Activated CD8-positive, alpha-beta T cell treated with anti-CD3 and anti-CD28 coated beads, Interleukin-2, amount 10 ng/mL, durations not matched to agents 7 days and 5 days (primary cell): Measurements from ENCODE around the gene CLTRN. TPM values are rescaled to one million over a fixed set of nuclear protein-coding genes. Genes with fewer than 3 reads are reported as not detected.
A peak's percentile ranks its signal among the peaks of the same experiment; 100 is the strongest.
"Not testable (repeated sequence)": the region's sequence is repeated elsewhere in the genome, so short reads cannot be mapped to it uniquely, and the experiment has no call there.

Experiments
- ATAC-seq: fragments of 150-1000 bp; cut with Tn5 transposase; one replicate; pipeline ENCODE4 v1.10.0; 2021; ENCODE audit warnings: moderate library complexity
- CTCF ChIA-PET: fragments of 350-600 bp; sonication (Branson Sonifier 250); formaldehyde crosslinking; loops from one replicate; lab custom pipeline; 2021; ENCODE audit warnings: antibody characterized with exemption; lab: Charles Lee
- POLR2A ChIA-PET: fragments of 350-600 bp; sonication (Branson Sonifier 250); formaldehyde crosslinking; loops from one replicate; lab custom pipeline; 2021; ENCODE audit warnings: antibody characterized with exemption; lab: Charles Lee
- DNase-seq: peaks from one replicate; pipeline ENCODE4 v3.0.0-alpha.2; 2020
- H3K27ac Mint-ChIP-seq: one replicate; pipeline ENCODE4 v1.8.0; 2021; ENCODE audit warnings: mild to moderate bottlenecking, mixed read lengths
- H3K27me3 Mint-ChIP-seq: one replicate; pipeline ENCODE4 v1.8.0; 2021; ENCODE audit warnings: low read depth, mixed read lengths
- H3K36me3 Mint-ChIP-seq: one replicate; pipeline ENCODE4 v1.8.0; 2021; ENCODE audit warnings: low read depth, mixed read lengths
- H3K4me1 Mint-ChIP-seq: one replicate; pipeline ENCODE4 v1.8.0; 2021; ENCODE audit warnings: low read depth, mixed read lengths
- H3K4me3 Mint-ChIP-seq: one replicate; pipeline ENCODE4 v1.8.0; 2021; ENCODE audit warnings: mild to moderate bottlenecking, mixed read lengths
- H3K9me3 Mint-ChIP-seq: one replicate; pipeline ENCODE4 v1.8.0; 2022; ENCODE audit warnings: mixed read lengths; ENCODE audit not compliant: insufficient read depth
- total RNA-seq, 2 experiments: library from RNA; stranded (reverse); gene quantifications; one replicate each; pipeline ENCODE4 v1.2.3, GENCODE V29; 2021

Gene CLTRN
- total RNA-seq, 2 experiments from 2014 or later: not detected

DNA sequence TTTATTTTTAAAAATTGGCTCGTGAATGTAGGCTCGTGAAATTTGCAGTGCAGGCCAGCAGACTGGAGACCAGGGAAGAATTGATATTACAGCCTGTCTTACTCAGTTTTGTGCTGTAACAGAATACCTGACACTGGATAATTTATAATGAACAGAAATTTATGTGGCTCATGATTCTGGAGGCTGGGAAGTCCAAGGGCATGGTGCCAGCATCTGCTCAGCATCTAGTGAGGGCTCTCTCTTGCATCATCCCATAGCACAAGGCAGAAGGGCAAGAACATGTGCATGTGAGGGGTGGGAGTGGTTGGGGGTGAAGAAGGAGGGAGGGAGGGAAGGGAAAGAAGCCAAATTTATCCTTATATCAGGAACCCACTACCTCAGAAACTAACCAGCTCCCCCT is 13.7 kb upstream of the CLTRN start:
- H3K27me3 Mint-ChIP-seq: no peaks in the 10 kb centered on the region
- CTCF ChIA-PET: no interaction called here
- POLR2A ChIA-PET: no interaction called here
- peaks cover 25% of the 10 kb centered on the region for H3K4me1 Mint-ChIP-seq
- peaks cover 5% of the 10 kb centered on the region for H3K36me3 Mint-ChIP-seq
- no peak for ATAC-seq
- H3K9me3 Mint-ChIP-seq: no peaks in the 10 kb centered on the region
- no peak for DNase-seq
- H3K27ac Mint-ChIP-seq: no peak overlapping the region
- no peak overlapping the region for H3K4me3 Mint-ChIP-seq

DNA sequence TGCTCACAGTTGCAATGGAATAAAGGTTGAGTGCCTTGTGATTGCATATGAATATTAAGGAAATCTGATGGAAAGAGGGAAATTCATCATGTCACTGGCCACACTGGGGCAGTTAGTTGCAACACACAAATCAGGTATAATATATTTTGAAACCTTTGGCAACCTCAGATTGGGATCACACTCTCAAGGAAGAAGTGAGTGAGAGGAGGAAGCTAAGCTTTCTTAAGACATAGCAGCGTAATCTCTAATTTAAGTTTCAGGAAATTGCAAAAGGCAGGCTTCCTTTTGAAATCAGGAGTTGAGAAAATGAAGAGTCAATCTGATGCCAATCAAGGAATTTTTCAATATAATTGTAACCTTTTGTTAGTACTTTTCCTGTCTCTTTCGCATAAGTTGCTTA is 12.3 kb upstream of the CLTRN start:
- H3K9me3 Mint-ChIP-seq: no peaks in the 10 kb centered on the region
- POLR2A ChIA-PET: interaction anchor here (3.2 kb wide), 1 partner anchor 62 kb away, joined by 16 read pairs; the partner anchor contains the start of gene CA5B
- H3K4me1 Mint-ChIP-seq: peaks cover 25% of the 10 kb centered on the region

DNA sequence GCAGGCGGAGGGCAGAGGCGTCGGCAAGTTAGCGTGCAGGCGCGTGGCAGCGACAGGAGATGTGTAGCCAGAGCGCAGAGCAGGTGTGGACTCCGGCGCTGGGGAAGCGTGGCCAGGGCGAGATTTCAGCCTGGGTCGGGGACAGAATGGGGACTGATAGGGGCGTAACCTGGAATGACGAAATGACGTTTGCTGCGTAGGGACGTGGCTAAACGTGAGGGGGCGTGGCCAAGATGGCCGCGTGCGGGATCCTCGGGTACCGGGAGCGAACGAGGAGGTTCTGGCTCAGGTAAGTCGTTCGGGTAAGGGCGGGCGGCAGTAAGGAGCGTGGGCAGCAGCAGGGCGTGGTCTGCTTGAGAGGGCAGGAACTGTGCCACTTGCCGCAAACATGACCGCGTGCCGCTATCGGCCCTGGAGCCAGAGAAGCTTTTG is 10.9 kb upstream of the CLTRN start:
- Mint-ChIP-seq H3K4me1 (peaks cover 21% of the 10 kb centered on the region), H3K4me3 (no peak overlapping the region), H3K27me3 (peaks cover 3% of the 10 kb centered on the region), H3K27ac (no peak overlapping the region), H3K36me3 (peaks cover 5% of the 10 kb centered on the region), H3K9me3 (no peaks in the 10 kb centered on the region)
- ATAC-seq (peak; percentile 56), DNase-seq (peak; percentile 81)
- POLR2A ChIA-PET: interaction anchor here (0.6 to 3.2 kb wide), 4 partner anchors 63 to 115 kb away, joined by 3 to 16 read pairs (median 5); partner anchors contain the start of gene CA5B
- CTCF ChIA-PET: no interaction called here

More for the DNA sequence above, 12.3 kb upstream of the CLTRN start:
- DNase-seq: no peak
- CTCF ChIA-PET: no interaction called here
- no peak for ATAC-seq
- peaks cover 5% of the 10 kb centered on the region for H3K36me3 Mint-ChIP-seq
- H3K27me3 Mint-ChIP-seq: no peaks in the 10 kb centered on the region
- H3K4me3 Mint-ChIP-seq: no peak overlapping the region
- peak overlapping the region; percentile 20 for H3K27ac Mint-ChIP-seq

DNA sequence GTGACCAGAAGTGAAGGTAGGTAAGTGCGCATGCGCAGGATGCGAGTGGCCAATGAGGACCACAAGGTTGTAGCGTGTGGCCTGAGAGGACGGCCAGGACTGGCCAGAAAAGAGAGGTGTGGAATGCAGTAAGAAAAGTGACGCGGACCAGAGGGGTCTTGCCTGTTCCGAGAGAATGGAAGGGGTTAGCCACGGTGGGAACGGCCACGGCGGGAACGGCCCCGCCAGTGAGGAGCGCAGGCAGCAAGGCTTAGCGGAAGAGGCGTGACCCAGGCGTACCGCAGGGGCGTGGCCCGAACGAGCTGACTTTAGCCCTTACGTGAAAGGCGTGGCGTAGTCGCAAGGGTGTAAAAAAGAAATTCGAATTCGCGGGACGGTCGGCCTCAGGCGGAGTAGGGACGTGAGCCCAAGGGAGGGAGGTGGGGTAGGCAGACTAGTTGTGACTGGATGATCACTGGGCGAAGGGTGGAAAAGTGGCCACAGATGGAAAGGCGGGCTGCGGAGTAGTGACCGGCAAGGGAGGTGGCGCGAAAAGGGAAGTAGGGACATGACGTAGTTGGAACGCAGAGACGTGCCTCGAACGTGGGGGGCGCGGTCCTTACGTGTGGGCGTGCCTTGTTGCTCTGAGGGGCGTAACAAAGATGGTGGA is 10.4 kb upstream of the CLTRN start:
- ChIA-PET CTCF (no interaction called here), POLR2A (interaction anchor here (0.6 to 3.2 kb wide), 4 partner anchors 64 to 116 kb away, joined by 3 to 16 read pairs (median 5); partner anchors contain the start of gene CA5B)
- peaks cover 3% of the 10 kb centered on the region for H3K27me3 Mint-ChIP-seq
- no peaks in the 10 kb centered on the region for H3K9me3 Mint-ChIP-seq
- no peak overlapping the region for H3K27ac Mint-ChIP-seq
- no peak overlapping the region for H3K4me3 Mint-ChIP-seq
- H3K36me3 Mint-ChIP-seq: peaks cover 5% of the 10 kb centered on the region
- DNase-seq (peak; percentile 90), ATAC-seq (peak; percentile 87)
- H3K4me1 Mint-ChIP-seq: peaks cover 16% of the 10 kb centered on the region

DNA sequence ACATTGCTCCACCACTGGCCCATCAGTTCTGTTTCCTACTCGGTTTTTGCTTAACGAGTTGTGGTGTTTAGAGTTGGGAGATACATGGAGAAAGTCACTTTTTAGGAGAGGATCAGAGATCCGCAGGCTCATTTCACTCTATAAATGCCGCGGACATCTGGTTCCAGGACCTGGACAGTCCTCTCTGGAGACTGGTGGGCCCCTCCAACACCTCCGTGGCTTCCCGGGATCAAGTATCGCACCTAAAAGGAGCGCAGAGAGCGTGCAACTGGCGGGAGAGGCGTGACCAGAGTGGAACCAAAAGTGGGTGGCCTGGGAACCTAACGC is 9.9 kb upstream of the CLTRN start:
- H3K4me3 Mint-ChIP-seq: no peak overlapping the region
- CTCF ChIA-PET: no interaction called here

DNA sequence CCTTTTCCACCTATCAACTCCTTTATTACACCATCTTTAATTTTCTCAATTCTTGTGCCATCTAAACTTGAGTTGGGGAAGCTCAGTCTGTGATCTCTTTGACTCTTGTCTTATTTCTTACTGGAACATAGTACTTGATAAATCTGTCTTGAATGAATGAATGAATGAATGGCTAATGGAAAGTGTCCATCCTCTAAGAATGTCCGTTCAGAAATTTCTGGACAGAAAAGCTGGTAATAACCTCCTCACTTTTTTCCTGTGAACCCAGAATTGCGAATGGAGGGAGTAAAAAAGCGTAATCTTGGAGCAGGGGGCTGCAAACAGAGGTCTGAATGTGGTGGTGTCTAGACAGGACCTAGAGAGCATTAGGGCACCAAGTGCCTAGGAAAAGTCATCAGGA is 9.4 kb upstream of the CLTRN start:
- CTCF ChIA-PET: no interaction called here
- Mint-ChIP-seq H3K4me1 (peaks cover 15% of the 10 kb centered on the region), H3K27me3 (peaks cover 3% of the 10 kb centered on the region), H3K36me3 (peaks cover 2% of the 10 kb centered on the region), H3K4me3 (no peak overlapping the region), H3K27ac (no peak overlapping the region), H3K9me3 (no peaks in the 10 kb centered on the region)
- POLR2A ChIA-PET: interaction anchor here (1.7 to 3.2 kb wide), 2 partner anchors 65 to 181 kb away, joined by 5 to 16 read pairs; partner anchors contain the start of genes AP1S2 and CA5B
- no peak for ATAC-seq
- no peak for DNase-seq

More for the DNA sequence above, 9.9 kb upstream of the CLTRN start:
- ATAC-seq (no peak), DNase-seq (no peak)
- H3K27me3 Mint-ChIP-seq: peaks cover 3% of the 10 kb centered on the region
- no peak overlapping the region for H3K27ac Mint-ChIP-seq
- H3K36me3 Mint-ChIP-seq: peaks cover 5% of the 10 kb centered on the region
- POLR2A ChIA-PET: interaction anchor here (1.0 to 3.2 kb wide), 3 partner anchors 64 to 116 kb away, joined by 3 to 16 read pairs (median 7); partner anchors contain the start of gene CA5B
- H3K4me1 Mint-ChIP-seq: peaks cover 15% of the 10 kb centered on the region
- H3K9me3 Mint-ChIP-seq: no peaks in the 10 kb centered on the region

DNA sequence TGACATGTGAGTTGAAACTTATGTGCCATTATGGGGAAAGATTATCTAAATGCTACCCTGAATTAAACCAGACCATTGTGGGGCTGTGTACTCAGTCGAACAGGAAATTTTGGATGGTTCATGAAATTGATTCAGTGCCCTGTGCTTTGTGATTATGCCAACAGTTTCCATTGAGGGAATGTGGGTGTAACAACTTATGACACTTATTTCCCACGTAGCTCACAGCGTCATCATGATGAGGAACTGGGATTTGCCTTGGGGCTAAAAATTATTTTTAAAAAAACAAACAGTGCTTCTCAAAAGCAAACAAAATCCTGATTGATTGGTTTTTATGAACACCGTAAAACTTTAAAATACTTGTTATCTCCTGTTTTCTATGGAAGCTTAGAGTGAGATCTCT is 8.3 kb upstream of the CLTRN start:
- Mint-ChIP-seq H3K4me1 (peaks cover 13% of the 10 kb centered on the region), H3K27ac (no peak overlapping the region), H3K4me3 (no peak overlapping the region), H3K36me3 (no peaks in the 10 kb centered on the region), H3K27me3 (peaks cover 3% of the 10 kb centered on the region), H3K9me3 (no peaks in the 10 kb centered on the region)
- DNase-seq (no peak), ATAC-seq (no peak)
- ChIA-PET CTCF (no interaction called here), POLR2A (interaction anchor here (1.7 kb wide), 1 partner anchor 182 kb away, joined by 5 read pairs; the partner anchor contains the start of gene AP1S2)

DNA sequence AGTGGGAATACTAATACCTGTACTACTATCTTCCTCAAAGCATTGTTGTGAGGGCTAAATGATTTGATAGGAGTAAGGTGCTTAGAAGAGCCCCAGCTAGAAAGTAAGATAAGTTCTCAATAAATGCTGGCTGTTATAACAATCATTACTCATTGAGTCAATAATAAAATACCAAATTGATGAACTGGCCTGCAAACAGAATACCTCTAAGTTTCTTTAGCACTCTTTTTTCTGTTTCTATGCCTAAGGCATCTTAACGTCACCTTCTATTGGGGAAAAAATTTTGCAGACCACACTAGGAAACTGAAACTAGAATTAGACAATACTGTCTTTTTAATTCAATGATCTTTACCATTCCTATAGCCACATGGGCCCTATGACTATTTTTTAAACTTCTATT is 1.2 kb downstream of the CLTRN start:
- Mint-ChIP-seq H3K4me3 (no peak overlapping the region), H3K27me3 (peaks cover 12% of the 10 kb centered on the region), H3K9me3 (no peaks in the 10 kb centered on the region), H3K36me3 (no peaks in the 10 kb centered on the region), H3K27ac (no peak overlapping the region), H3K4me1 (no peaks in the 10 kb centered on the region)
- POLR2A ChIA-PET: no interaction called here
- DNase-seq (no peak), ATAC-seq (no peak)
- CTCF ChIA-PET: no interaction called here

DNA sequence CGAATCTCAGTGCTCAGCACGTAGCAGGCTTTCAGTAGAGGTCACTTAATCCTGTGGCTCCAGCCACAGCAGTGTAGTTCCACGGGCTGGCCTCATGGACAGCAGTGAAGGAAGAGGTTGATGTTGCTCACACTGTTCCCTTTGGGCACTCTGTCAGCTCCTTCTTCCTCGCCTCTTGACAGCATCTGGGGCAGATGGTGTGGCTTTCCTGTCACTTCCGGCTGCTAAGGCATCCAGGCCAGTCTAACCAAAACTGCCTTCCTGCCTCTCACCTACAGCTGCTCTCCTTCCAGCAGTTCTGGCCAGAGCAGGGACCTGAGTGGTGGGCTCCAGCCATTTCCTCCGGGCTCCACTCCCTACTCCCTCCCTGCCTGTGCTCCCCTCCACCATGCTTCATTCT is 9.8 kb downstream of the CLTRN start:
- H3K4me3 Mint-ChIP-seq, H3K4me1 Mint-ChIP-seq, ATAC-seq, H3K27me3 Mint-ChIP-seq, H3K9me3 Mint-ChIP-seq, CTCF ChIA-PET, H3K27ac Mint-ChIP-seq, H3K36me3 Mint-ChIP-seq, DNase-seq, POLR2A ChIA-PET: not testable (repeated sequence)

DNA sequence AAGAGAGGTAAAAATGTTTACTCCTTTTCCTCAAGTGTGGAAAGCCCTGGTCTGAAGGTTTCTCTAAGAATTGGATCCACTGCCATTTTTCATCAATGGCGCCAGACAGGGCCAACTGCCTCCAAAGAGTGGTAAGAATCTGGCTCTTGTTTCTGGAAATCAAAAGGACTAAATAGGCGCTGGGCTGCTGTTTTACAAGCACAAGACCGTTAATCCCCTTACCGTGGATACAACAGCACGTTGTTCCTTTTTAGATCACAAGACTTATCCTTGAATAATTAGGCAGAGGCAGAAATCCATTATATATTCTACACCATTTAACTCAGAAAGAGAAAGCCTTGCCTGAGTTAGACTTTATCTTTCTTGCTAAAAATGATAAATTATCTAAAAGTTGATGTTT is 10.6 kb downstream of the CLTRN start:
- Mint-ChIP-seq H3K36me3 (no peaks in the 10 kb centered on the region), H3K4me3 (no peak overlapping the region), H3K9me3 (no peaks in the 10 kb centered on the region), H3K27me3 (peaks cover 4% of the 10 kb centered on the region), H3K27ac (no peak overlapping the region), H3K4me1 (peaks cover 5% of the 10 kb centered on the region)
- ChIA-PET POLR2A (no interaction called here), CTCF (no interaction called here)
- ATAC-seq (no peak), DNase-seq (no peak)

DNA sequence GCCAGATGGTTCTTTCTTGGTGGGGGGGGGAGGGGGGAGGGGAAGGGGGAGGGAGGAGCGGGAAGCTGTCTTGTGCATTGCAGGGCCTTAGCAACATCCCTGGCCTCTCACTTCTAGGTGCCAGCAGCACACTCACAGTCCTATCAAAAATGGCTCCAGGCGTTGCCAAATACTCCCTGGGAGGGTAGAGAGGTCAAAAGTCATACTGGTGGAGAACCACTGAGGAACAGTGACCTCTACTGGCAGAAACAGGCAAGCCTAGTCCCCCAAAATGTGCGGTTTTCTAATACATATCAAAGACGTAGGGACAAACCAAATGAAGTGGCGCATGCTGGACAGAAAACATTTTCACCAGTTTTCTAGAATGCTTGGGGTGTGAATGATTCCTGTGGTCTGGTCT is 17.1 kb downstream of the CLTRN start:
- POLR2A ChIA-PET, H3K4me3 Mint-ChIP-seq, H3K9me3 Mint-ChIP-seq, H3K4me1 Mint-ChIP-seq, H3K27ac Mint-ChIP-seq, CTCF ChIA-PET, DNase-seq, H3K36me3 Mint-ChIP-seq, H3K27me3 Mint-ChIP-seq: not testable (repeated sequence)
- peak; percentile 42 for ATAC-seq

DNA sequence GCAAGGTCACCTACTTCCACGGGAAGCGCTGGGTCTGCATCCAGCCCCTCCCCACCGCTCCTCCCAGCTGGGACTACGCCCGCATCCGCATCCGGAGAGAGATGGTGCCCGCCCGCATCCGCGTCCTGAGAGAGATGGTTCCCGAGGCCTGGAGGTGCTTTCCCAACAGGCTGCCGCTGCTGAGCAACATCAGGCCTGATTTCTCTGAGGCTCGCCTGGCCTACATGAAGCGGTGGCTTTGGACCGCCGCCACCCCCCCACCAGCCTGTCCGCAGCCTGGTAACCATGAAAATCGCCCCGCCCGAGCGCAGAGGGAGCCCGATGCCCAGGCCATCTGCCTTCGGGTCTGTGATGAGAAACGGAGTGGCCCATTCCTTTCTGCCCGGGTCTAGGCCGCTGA is 18.1 kb downstream of the CLTRN start:
- ChIA-PET CTCF (no interaction called here), POLR2A (no interaction called here)
- Mint-ChIP-seq H3K9me3 (no peaks in the 10 kb centered on the region), H3K36me3 (no peaks in the 10 kb centered on the region), H3K4me1 (peaks cover 3% of the 10 kb centered on the region), H3K27me3 (peaks cover 2% of the 10 kb centered on the region), H3K27ac (no peak overlapping the region), H3K4me3 (no peak overlapping the region)
- ATAC-seq: no peak
- DNase-seq: no peak
